H1 (cell line): ENCODE measurements around the gene C2orf92. TPM values are rescaled to one million over a fixed set of nuclear protein-coding genes. Genes with fewer than 3 reads are reported as not detected.

Experiments
- CTCF ChIA-PET: fragments of 300-600 bp; sonication (Branson Sonifier 250); formaldehyde crosslinking; loops from one replicate; lab custom pipeline; 2021; ENCODE audit not compliant: partially characterized antibody; lab: Charles Lee
- POLR2A ChIA-PET: fragments of 300-600 bp; sonication (Branson Sonifier 250); formaldehyde crosslinking; loops from one replicate; lab custom pipeline; 2021; ENCODE audit warnings: inconsistent platforms; ENCODE audit not compliant: partially characterized antibody; lab: Charles Lee
- DNase-seq, 2 experiments: peaks; one replicate each; pipeline versions ENCODE4 v3.0.0 to v3.0.0-alpha.2; 2010 to 2022; ENCODE audit warnings: low spot score in 2 of 2, low read depth in 1 of 2, mixed read lengths in 1 of 2
- FAIRE-seq: peaks from 2 replicates; lab custom pipeline; 2011; peaks lifted over from hg19 to GRCh38; lab: Jason Lieb, UNC
- H2AFZ ChIP-seq: 2 replicates; pipeline ENCODE4 v1.8.1; 2012; ENCODE audit warnings: low read length, inconsistent platforms
- H2AK5ac ChIP-seq: 2 replicates; pipeline ENCODE4 v1.6.1; 2013; ENCODE audit warnings: low read depth, low read length
- H2BK120ac ChIP-seq: replicated peaks from 2 replicates; pipeline ENCODE3; 2013; ENCODE audit warnings: low read depth, low read length, inconsistent platforms
- H2BK12ac ChIP-seq: 2 replicates; pipeline ENCODE4 v1.6.1; 2013; ENCODE audit warnings: low read depth, low read length
- H2BK15ac ChIP-seq: 2 replicates; pipeline ENCODE4 v1.6.1; 2013; ENCODE audit warnings: low read length
- H2BK20ac ChIP-seq: 2 replicates; pipeline ENCODE4 v1.6.1; 2013; ENCODE audit warnings: low read length
- H2BK5ac ChIP-seq: 2 replicates; pipeline ENCODE4 v1.6.1; 2013; ENCODE audit warnings: low read depth, low read length
- H3K14ac ChIP-seq: 2 replicates; pipeline ENCODE4 v1.6.1; 2013; ENCODE audit warnings: inconsistent platforms; ENCODE audit not compliant: insufficient read length
- H3K18ac ChIP-seq: 2 replicates; pipeline ENCODE4 v1.6.1; 2013; ENCODE audit warnings: low read length; ENCODE audit errors: extremely low read depth
- H3K23ac ChIP-seq: 2 replicates; pipeline ENCODE4 v1.6.1; 2013; ENCODE audit warnings: inconsistent platforms; ENCODE audit not compliant: insufficient read length
- H3K23me2 ChIP-seq: 2 replicates; pipeline ENCODE4 v1.6.1; 2013; ENCODE audit warnings: low read depth, low read length
- H3K27ac ChIP-seq: 2 replicates; pipeline ENCODE4 v1.6.1; 2011; ENCODE audit warnings: low read depth, low read length, inconsistent platforms
- H3K27me3 ChIP-seq, 4 experiments: replicated peaks in 1 of 4; 1 replicate in 1 of 4; 2 replicates in 3 of 4; pipeline versions ENCODE4 v1.6.1 to v1.8.1; 2011 to 2013; ENCODE audit warnings: low read length in 3 of 4, mild to moderate bottlenecking in 3 of 4, inconsistent platforms in 2 of 4, mixed read lengths in 2 of 4, moderate library complexity in 1 of 4; ENCODE audit not compliant: control insufficient read depth in 3 of 4, insufficient read depth in 3 of 4; ENCODE audit errors: extremely low read depth in 1 of 4
- H3K36me3 ChIP-seq, 4 experiments: 2 replicates each; pipeline versions ENCODE4 v1.6.1 to v1.8.1; 2011 to 2013; ENCODE audit warnings: mild to moderate bottlenecking in 4 of 4, low read length in 3 of 4, moderate library complexity in 2 of 4, control low read depth in 1 of 4, inconsistent platforms in 1 of 4; ENCODE audit not compliant: insufficient read depth in 4 of 4, control insufficient read depth in 2 of 4
- H3K4ac ChIP-seq: replicated peaks from 2 replicates; pipeline ENCODE3; 2013; ENCODE audit warnings: low read length, low read depth, mixed read lengths, inconsistent platforms; ENCODE audit not compliant: insufficient read length
- H3K4me1 ChIP-seq, 4 experiments: replicated peaks in 1 of 4; 1 replicate in 1 of 4; 2 replicates in 3 of 4; pipeline versions ENCODE4 v1.6.1 to v1.8.1; 2011 to 2013; ENCODE audit warnings: low read length in 3 of 4, inconsistent platforms in 2 of 4, mixed read lengths in 1 of 4; ENCODE audit not compliant: insufficient read depth in 4 of 4, control insufficient read depth in 3 of 4
- H3K4me2 ChIP-seq, 2 experiments: 2 replicates each; pipeline versions ENCODE4 v1.6.1 to v1.8.1; 2011 to 2013; ENCODE audit warnings: low read depth in 2 of 2, low read length in 2 of 2, control low read depth in 1 of 2, inconsistent platforms in 1 of 2, mild to moderate bottlenecking in 1 of 2; ENCODE audit not compliant: insufficient read depth in 1 of 2
- H3K4me3 ChIP-seq, 4 experiments: fragments of 200-600, 300-600 bp in 1 of 4; sonication (generic), shearing (Covaris generic), sonication (Bioruptor Twin) in 1 of 4; 2 replicates each; pipeline versions ENCODE4 v1.5.1 to v1.8.1; 2011 to 2016; ENCODE audit warnings: low read length in 4 of 4, low read depth in 3 of 4, control low read depth in 2 of 4, inconsistent platforms in 2 of 4, mild to moderate bottlenecking in 2 of 4, mixed read lengths in 1 of 4, moderate library complexity in 1 of 4; ENCODE audit not compliant: insufficient read depth in 2 of 4; ENCODE audit errors: extremely low read depth in 1 of 4
- H3K56ac ChIP-seq: replicated peaks from 2 replicates; pipeline ENCODE3; 2013; ENCODE audit warnings: low read depth, mild to moderate bottlenecking, mixed read lengths, low read length, inconsistent platforms; ENCODE audit not compliant: insufficient read length
- H3K79me1 ChIP-seq: 2 replicates; pipeline ENCODE4 v1.6.1; 2013; ENCODE audit warnings: low read depth, low read length, control low read depth
- H3K79me2 ChIP-seq, 2 experiments: 2 replicates each; pipeline versions ENCODE4 v1.6.1 to v1.8.1; 2012 to 2013; ENCODE audit warnings: low read length in 2 of 2, mild to moderate bottlenecking in 2 of 2, inconsistent platforms in 1 of 2; ENCODE audit not compliant: insufficient read depth in 2 of 2, control insufficient read depth in 1 of 2
- H3K9ac ChIP-seq, 4 experiments: replicated peaks in 1 of 4; 1 replicate in 1 of 4; 2 replicates in 3 of 4; pipeline versions ENCODE4 v1.6.1 to v1.8.1; 2011 to 2013; ENCODE audit warnings: low read depth in 3 of 4, low read length in 3 of 4, control low read depth in 2 of 4, mild to moderate bottlenecking in 2 of 4, moderate library complexity in 2 of 4, inconsistent platforms in 1 of 4; ENCODE audit errors: extremely low read depth in 1 of 4
- H3K9me3 ChIP-seq, 2 experiments: 2 replicates each; pipeline versions ENCODE4 v1.6.1 to v1.8.1; 2012 to 2013; ENCODE audit warnings: mild to moderate bottlenecking in 2 of 2, moderate library complexity in 2 of 2, control low read depth in 1 of 2, inconsistent platforms in 1 of 2, low read depth in 1 of 2, low read length in 1 of 2, mixed read lengths in 1 of 2; ENCODE audit not compliant: insufficient read depth in 2 of 2
- H4K20me1 ChIP-seq, 2 experiments: replicated peaks in 1 of 2; 2 replicates each; pipeline versions ENCODE3 to v1.8.1; 2011 to 2013; ENCODE audit warnings: inconsistent platforms in 2 of 2, low read length in 2 of 2, mild to moderate bottlenecking in 1 of 2; ENCODE audit not compliant: insufficient read depth in 2 of 2, control insufficient read depth in 1 of 2
- H4K5ac ChIP-seq: 2 replicates; pipeline ENCODE4 v1.6.1; 2013; ENCODE audit warnings: low read length, low read depth, mixed read lengths, inconsistent platforms; ENCODE audit not compliant: insufficient read length
- H4K8ac ChIP-seq: 2 replicates; pipeline ENCODE4 v1.8.0; 2013; ENCODE audit warnings: mild to moderate bottlenecking, moderate library complexity, low read length, inconsistent platforms; ENCODE audit not compliant: insufficient read depth; ENCODE audit errors: extremely low read depth
- H4K91ac ChIP-seq: replicated peaks from 2 replicates; pipeline ENCODE3; 2013; ENCODE audit warnings: low read length, mixed read lengths, inconsistent platforms; ENCODE audit not compliant: insufficient read length
- CBX5 ChIP-seq: fragments of 300-800, 300-1000 bp; sonication (generic); IDR thresholded peaks from 2 replicates; pipeline ENCODE4 v1.7.1; 2016; ENCODE audit warnings: antibody characterized with exemption, low read length, low read depth
- EP300 ChIP-seq, 2 experiments: IDR thresholded peaks; 1 replicate in 1 of 2; 2 replicates in 1 of 2; pipeline ENCODE4 v1.6.1; 2011 to 2012; ENCODE audit warnings: low read depth in 2 of 2, low read length in 2 of 2, mild to moderate bottlenecking in 2 of 2, borderline replicate concordance in 1 of 2, inconsistent platforms in 1 of 2, moderate library complexity in 1 of 2
- GTF2F1 ChIP-seq: IDR thresholded peaks from 2 replicates; pipeline ENCODE4 v1.6.1; 2012; ENCODE audit warnings: low read depth, low read length, improper control_type of control experiment, borderline replicate concordance
- RAD21 ChIP-seq, 2 experiments: IDR thresholded peaks in 1 of 2; conservative IDR thresholded peaks in 1 of 2; 2 replicates each; pipeline ENCODE4 v1.6.1; 2011; ENCODE audit warnings: low read depth in 2 of 2, low read length in 2 of 2, improper control_type of control experiment in 1 of 2, inconsistent platforms in 1 of 2, mild to moderate bottlenecking in 1 of 2, moderate library complexity in 1 of 2
- RNF2 ChIP-seq: fragments of 200-900, 300-1000 bp; sonication (generic); IDR thresholded peaks from 2 replicates; pipeline ENCODE4 v1.7.1; 2016; ENCODE audit warnings: borderline replicate concordance, low read depth, mild to moderate bottlenecking, antibody characterized with exemption, low read length; ENCODE audit not compliant: poor library complexity, severe bottlenecking; ENCODE audit errors: missing control alignments
- SAP30 ChIP-seq: fragments of 300-600 bp; sonication (generic); IDR thresholded peaks from 2 replicates; pipeline ENCODE4 v1.7.1; 2012; ENCODE audit warnings: low read length, moderate library complexity, mild to moderate bottlenecking, inconsistent platforms; ENCODE audit not compliant: insufficient read depth, insufficient replicate concordance
- SIRT6 ChIP-seq: IDR thresholded peaks from one replicate; pipeline ENCODE4 v1.7.1; 2012; ENCODE audit warnings: low read length, inconsistent platforms
- ZNF274 ChIP-seq: IDR thresholded peaks from 2 replicates; pipeline ENCODE4 v1.7.0; 2012; ENCODE audit warnings: low read length, borderline replicate concordance; ENCODE audit errors: extremely low read depth
- WGBS, 2 experiments: shearing (Covaris generic) in 1 of 2; methylation state at CpG; one replicate each; pipeline versions ENCODE4 v1.1.6 to v1.1.7; 2013 to 2015; ENCODE audit warnings: low lambda C conversion rate in 2 of 2, mixed read lengths in 2 of 2, inconsistent platforms in 1 of 2, low coverage in 1 of 2, missing lambda C conversion rate in 1 of 2; ENCODE audit not compliant: insufficient replicate concordance in 2 of 2, insufficient coverage in 1 of 2, insufficient read length in 1 of 2; ENCODE audit errors: extremely low coverage in 1 of 2, missing lambda C conversion rate in 1 of 2; 5-methylcytosine and 5-hydroxymethylcytosine counted together
- polyA plus RNA-seq, 7 experiments: library from polyadenylated mRNA; depleted of rRNA in 3 of 7; stranded (reverse) in 5 of 7; unstranded in 2 of 7; fragments of >200 nt in 5 of 7; fragments of 200-250 nt in 2 of 7; gene quantifications; 1 replicate in 5 of 7; 2 replicates in 1 of 7; 4 replicates in 1 of 7; pipeline versions ENCODE4 v1.2.1 to v1.2.3, GENCODE V29; 2011 to 2013; ENCODE audit warnings: missing spikeins in 2 of 7, mixed read lengths in 2 of 7
- total RNA-seq: library from RNA; stranded (reverse); fragmentation: NEBNext Ultra II Directional; extraction: Animal tissue kit (Norgen Biotek cat#: 25700); gene quantifications from 2 replicates; pipeline ENCODE4 v1.2.1, GENCODE V29; 2021
- TF ChIP-seq, protein P1 (sequence below): IDR thresholded peaks from 2 replicates; pipeline ENCODE4 v1.6.1; 2011; ENCODE audit warnings: low read length, improper control_type of control experiment

C2orf92 gene
- total and polyA plus RNA-seq, 2 of the 8 experiments (the other 6 are each of a cell fraction or from before 2014, with no cell fraction given), result 2.3 to 3.7 TPM

GRCh38 chr2:97739020-97739892 is 69.7 kb downstream of the C2orf92 start:
- Histone ChIP-seq H2BK15ac (no peak overlapping the region), H4K5ac (no peak overlapping the region), H3K79me1 (no peaks in the 10 kb centered on the region), H3K23me2 (no peaks in the 10 kb centered on the region), H4K20me1 (no peaks in the 10 kb centered on the region), H3K4ac (no peak overlapping the region), H3K4me2 (no peak overlapping the region), H2BK120ac (no peak overlapping the region), H4K91ac (no peak overlapping the region), H3K9me3 (no peaks in the 10 kb centered on the region), H3K79me2 (no peaks in the 10 kb centered on the region), H3K4me3 (no peak overlapping the region), H3K18ac (no peak overlapping the region), H2BK12ac (no peak overlapping the region), H2AK5ac (no peak overlapping the region), H4K8ac (no peak overlapping the region), H2BK5ac (no peak overlapping the region), H3K36me3 (no peaks in the 10 kb centered on the region), H2BK20ac (no peak overlapping the region), H3K23ac (no peak overlapping the region), H2AFZ (no peak overlapping the region), H3K27ac (no peak overlapping the region), H3K27me3 (no peaks in the 10 kb centered on the region), H3K56ac (no peak overlapping the region), H3K9ac (no peak overlapping the region), H3K14ac (no peak overlapping the region), H3K4me1 (peaks cover 0 to 2% (median 0%) of the 10 kb centered on the region in 4 experiments; a peak in 1 of 7 replicates)
- WGBS, 2 experiments, result 91% methylated on average over 20 of the region's 23 CpGs; no CpG with 5 or more reads in 1 of the 2 experiments
- DNase-seq, result no peak
- ChIA-PET CTCF (interaction anchor here (0.6 to 10.1 kb wide), 18 partner anchors 9 to 640 kb away, joined by 3 to 149 read pairs (median 13); partner anchors contain the start of gene ZAP70), POLR2A (interaction anchor here (0.9 to 1.1 kb wide), 2 partner anchors 31 to 75 kb away, joined by 3 to 4 read pairs; partner anchors contain the start of gene ACTR1B)
- no peak for FAIRE-seq
- TF ChIP-seq SAP30 (no peak), GTF2F1 (no peak), RAD21 (IDR thresholded peaks at IDR 0.05 in 1 of 2, conservative IDR thresholded peaks at IDR 0.05 in 1 of 2; ENCODE audit: low read depth in 2 of 2, low read length in 2 of 2) (no peak), CBX5 (no peak), ZNF274 (no peak), SIRT6 (no peak), RNF2 (no peak), EP300 (IDR thresholded peaks at IDR 0.05; ENCODE audit: borderline replicate concordance in 1 of 2, low read depth in 2 of 2, low read length in 2 of 2) (no peak)
- TF ChIP-seq, protein P1, sequence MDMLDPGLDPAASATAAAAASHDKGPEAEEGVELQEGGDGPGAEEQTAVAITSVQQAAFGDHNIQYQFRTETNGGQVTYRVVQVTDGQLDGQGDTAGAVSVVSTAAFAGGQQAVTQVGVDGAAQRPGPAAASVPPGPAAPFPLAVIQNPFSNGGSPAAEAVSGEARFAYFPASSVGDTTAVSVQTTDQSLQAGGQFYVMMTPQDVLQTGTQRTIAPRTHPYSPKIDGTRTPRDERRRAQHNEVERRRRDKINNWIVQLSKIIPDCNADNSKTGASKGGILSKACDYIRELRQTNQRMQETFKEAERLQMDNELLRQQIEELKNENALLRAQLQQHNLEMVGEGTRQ, result no peak
